NB4 (cell line): ENCODE data around the gene CD96.

Source experiments
- MYC ChIP-seq: IDR thresholded peaks from 2 replicates; pipeline ENCODE4 v1.6.1; 2011; ENCODE audit warnings: low read depth, low read length
- TF ChIP-seq, protein P1 (sequence below): IDR thresholded peaks from one replicate; pipeline ENCODE4 v1.5.1; 2012; ENCODE audit warnings: low read depth, low read length

DNA sequence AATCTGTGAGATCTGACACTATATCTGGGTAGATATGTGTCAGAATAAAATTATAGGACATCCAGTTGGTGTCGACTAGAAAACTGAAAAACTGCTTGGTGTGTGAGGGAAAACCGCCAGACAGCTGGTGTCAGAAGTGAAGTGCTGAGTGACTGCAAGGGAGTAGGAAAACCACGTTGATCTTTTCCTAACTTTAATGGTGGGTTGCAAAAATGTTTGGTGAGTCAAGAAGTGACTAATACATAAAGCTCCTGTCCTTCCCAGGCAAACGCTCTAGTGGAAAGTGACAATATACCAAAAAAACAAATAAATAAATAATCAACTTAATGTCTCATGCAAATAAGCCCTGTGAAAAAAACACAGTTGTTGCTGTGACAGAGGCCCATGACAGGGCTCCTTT lies 7.3 kb upstream of the CD96 start:
- TF ChIP-seq, protein P1, sequence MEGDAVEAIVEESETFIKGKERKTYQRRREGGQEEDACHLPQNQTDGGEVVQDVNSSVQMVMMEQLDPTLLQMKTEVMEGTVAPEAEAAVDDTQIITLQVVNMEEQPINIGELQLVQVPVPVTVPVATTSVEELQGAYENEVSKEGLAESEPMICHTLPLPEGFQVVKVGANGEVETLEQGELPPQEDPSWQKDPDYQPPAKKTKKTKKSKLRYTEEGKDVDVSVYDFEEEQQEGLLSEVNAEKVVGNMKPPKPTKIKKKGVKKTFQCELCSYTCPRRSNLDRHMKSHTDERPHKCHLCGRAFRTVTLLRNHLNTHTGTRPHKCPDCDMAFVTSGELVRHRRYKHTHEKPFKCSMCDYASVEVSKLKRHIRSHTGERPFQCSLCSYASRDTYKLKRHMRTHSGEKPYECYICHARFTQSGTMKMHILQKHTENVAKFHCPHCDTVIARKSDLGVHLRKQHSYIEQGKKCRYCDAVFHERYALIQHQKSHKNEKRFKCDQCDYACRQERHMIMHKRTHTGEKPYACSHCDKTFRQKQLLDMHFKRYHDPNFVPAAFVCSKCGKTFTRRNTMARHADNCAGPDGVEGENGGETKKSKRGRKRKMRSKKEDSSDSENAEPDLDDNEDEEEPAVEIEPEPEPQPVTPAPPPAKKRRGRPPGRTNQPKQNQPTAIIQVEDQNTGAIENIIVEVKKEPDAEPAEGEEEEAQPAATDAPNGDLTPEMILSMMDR, result no peak
- TF ChIP-seq MYC, result no peak
